H9 (cell line): ENCODE measurements around the gene CEP83. TPM values are rescaled to one million over a fixed set of nuclear protein-coding genes. Genes with fewer than 3 reads are reported as not detected.
"Not testable (repeated sequence)": the region's sequence is repeated elsewhere in the genome, so short reads cannot be mapped to it uniquely, and the experiment has no call there.

Experiments
- DNase-seq: peaks from one replicate; pipeline ENCODE4 v3.0.0-alpha.2; 2017
- H2AFZ ChIP-seq: one replicate; pipeline ENCODE4 v1.6.1; 2013; ENCODE audit warnings: mild to moderate bottlenecking, low read length, control low read depth, moderate library complexity
- H2AK5ac ChIP-seq: 2 replicates; pipeline ENCODE4 v1.6.1; 2013; ENCODE audit warnings: low read length, control low read depth, mixed read lengths; ENCODE audit not compliant: insufficient read length
- H2BK120ac ChIP-seq: one replicate; pipeline ENCODE4 v1.6.1; 2013; ENCODE audit warnings: low read depth, mild to moderate bottlenecking, low read length, control low read depth, inconsistent platforms; ENCODE audit not compliant: poor library complexity, severe bottlenecking
- H2BK12ac ChIP-seq: 2 replicates; pipeline ENCODE4 v1.6.1; 2013; ENCODE audit warnings: low read length, control low read depth, mixed read lengths, low read depth; ENCODE audit not compliant: insufficient read length
- H2BK15ac ChIP-seq: 2 replicates; pipeline ENCODE4 v1.6.1; 2013; ENCODE audit warnings: low read depth, low read length, control low read depth
- H2BK20ac ChIP-seq: one replicate; pipeline ENCODE4 v1.6.1; 2013; ENCODE audit warnings: low read depth, mild to moderate bottlenecking, low read length, control low read depth, inconsistent platforms; ENCODE audit not compliant: poor library complexity, severe bottlenecking
- H2BK5ac ChIP-seq: 2 replicates; pipeline ENCODE4 v1.6.1; 2013; ENCODE audit warnings: low read length, control low read depth, mixed read lengths; ENCODE audit not compliant: insufficient read length
- H3K14ac ChIP-seq: 2 replicates; pipeline ENCODE4 v1.6.1; 2013; ENCODE audit warnings: low read length, control low read depth; ENCODE audit not compliant: insufficient read depth
- H3K18ac ChIP-seq: 2 replicates; pipeline ENCODE4 v1.6.1; 2013; ENCODE audit warnings: low read depth, mild to moderate bottlenecking, mixed read lengths, low read length, control low read depth; ENCODE audit not compliant: insufficient read length
- H3K23ac ChIP-seq: 2 replicates; pipeline ENCODE4 v1.6.1; 2013; ENCODE audit warnings: low read length, control low read depth, mixed read lengths, low read depth; ENCODE audit not compliant: insufficient read length
- H3K23me2 ChIP-seq: 2 replicates; pipeline ENCODE4 v1.6.1; 2013; ENCODE audit warnings: low read depth, mild to moderate bottlenecking, mixed read lengths, low read length, control low read depth; ENCODE audit not compliant: insufficient read length, poor library complexity, severe bottlenecking
- H3K27ac ChIP-seq: 2 replicates; pipeline ENCODE4 v1.5.1; 2013; ENCODE audit warnings: low read length, control low read depth, mixed read lengths, low read depth; ENCODE audit not compliant: insufficient read length
- H3K27me3 ChIP-seq: 2 replicates; pipeline ENCODE4 v1.6.1; 2013; ENCODE audit warnings: low read length, control low read depth, inconsistent platforms; ENCODE audit not compliant: insufficient read depth
- H3K4ac ChIP-seq: 2 replicates; pipeline ENCODE4 v1.6.1; 2013; ENCODE audit warnings: low read depth, mild to moderate bottlenecking, control low read depth, inconsistent platforms, low read length, moderate library complexity
- H3K4me1 ChIP-seq: 2 replicates; pipeline ENCODE4 v1.6.1; 2013; ENCODE audit warnings: low read length, control low read depth, inconsistent platforms; ENCODE audit not compliant: insufficient read depth
- H3K4me2 ChIP-seq: 2 replicates; pipeline ENCODE4 v1.6.1; 2013; ENCODE audit warnings: low read length, control low read depth, mixed read lengths; ENCODE audit not compliant: insufficient read length, insufficient read depth
- H3K56ac ChIP-seq: 2 replicates; pipeline ENCODE4 v1.6.1; 2013; ENCODE audit warnings: low read depth, mild to moderate bottlenecking, mixed read lengths, low read length, control low read depth; ENCODE audit not compliant: insufficient read length
- H3K79me1 ChIP-seq: 2 replicates; pipeline ENCODE4 v1.6.1; 2013; ENCODE audit warnings: low read depth, mild to moderate bottlenecking, moderate library complexity, low read length, control low read depth, inconsistent platforms; ENCODE audit not compliant: insufficient read depth, poor library complexity, severe bottlenecking
- H3K79me2 ChIP-seq: 2 replicates; pipeline ENCODE4 v1.6.1; 2013; ENCODE audit warnings: low read length, control low read depth, inconsistent platforms; ENCODE audit not compliant: insufficient read depth
- H3K9ac ChIP-seq: 2 replicates; pipeline ENCODE4 v1.6.1; 2013; ENCODE audit warnings: low read length, control low read depth, mixed read lengths; ENCODE audit not compliant: insufficient read length; ENCODE audit errors: extremely low read depth
- H3K9me3 ChIP-seq: one replicate; pipeline ENCODE4 v1.6.1; 2013; ENCODE audit warnings: low read depth, low read length, inconsistent platforms; ENCODE audit not compliant: control insufficient read depth
- H3T11ph ChIP-seq: one replicate; pipeline ENCODE4 v1.6.1; 2013; ENCODE audit warnings: mild to moderate bottlenecking, low read length, control low read depth, inconsistent platforms
- H4K20me1 ChIP-seq: one replicate; pipeline ENCODE4 v1.6.1; 2013; ENCODE audit not compliant: control insufficient read depth, insufficient read length, insufficient read depth
- H4K5ac ChIP-seq: 2 replicates; pipeline ENCODE4 v1.6.1; 2013; ENCODE audit warnings: low read depth, mild to moderate bottlenecking, mixed read lengths, low read length, control low read depth; ENCODE audit not compliant: insufficient read length
- H4K8ac ChIP-seq: replicated peaks from 2 replicates; pipeline ENCODE4 v1.6.1; 2013; ENCODE audit warnings: low read length, control low read depth, mixed read lengths, low read depth; ENCODE audit not compliant: insufficient read length
- H4K91ac ChIP-seq: 2 replicates; pipeline ENCODE4 v1.6.1; 2013; ENCODE audit warnings: low read depth, mild to moderate bottlenecking, moderate library complexity, mixed read lengths, low read length, control low read depth; ENCODE audit not compliant: insufficient read length
- H3K27ac Mint-ChIP-seq, 3 experiments: 2 replicates in 2 of 3; 3 replicates in 1 of 3; pipeline ENCODE4 v1.8.0; 2020 to 2021; ENCODE audit warnings: mixed read lengths in 3 of 3, mild to moderate bottlenecking in 1 of 3, moderate library complexity in 1 of 3
- H3K27me3 Mint-ChIP-seq: 2 replicates; pipeline ENCODE4 v1.8.0; 2021; ENCODE audit warnings: low read depth, mild to moderate bottlenecking, moderate library complexity, mixed read lengths
- H3K36me3 Mint-ChIP-seq, 3 experiments: 2 replicates in 2 of 3; 3 replicates in 1 of 3; pipeline ENCODE4 v1.8.0; 2020 to 2021; ENCODE audit warnings: low read depth in 3 of 3, mixed read lengths in 3 of 3; ENCODE audit not compliant: insufficient read depth in 1 of 3
- H3K4me1 Mint-ChIP-seq, 2 experiments: 2 replicates each; pipeline ENCODE4 v1.8.0; 2020; ENCODE audit warnings: mixed read lengths in 2 of 2
- H3K4me3 Mint-ChIP-seq, 2 experiments: 2 replicates in 1 of 2; 3 replicates in 1 of 2; pipeline ENCODE4 v1.8.0; 2020 to 2021; ENCODE audit warnings: mild to moderate bottlenecking in 2 of 2, mixed read lengths in 2 of 2, moderate library complexity in 1 of 2
- H3K9me3 Mint-ChIP-seq, 2 experiments: 2 replicates in 1 of 2; 3 replicates in 1 of 2; pipeline ENCODE4 v1.8.0; 2020; ENCODE audit warnings: mild to moderate bottlenecking in 2 of 2, mixed read lengths in 2 of 2, moderate library complexity in 1 of 2
- WGBS: extraction: QIAGEN DNeasy Blood & Tissue Kit; methylation state at CpG from one replicate; pipeline ENCODE4 v1.1.7; 2013; ENCODE audit warnings: missing lambda C conversion rate, low lambda C conversion rate, mixed read lengths; ENCODE audit not compliant: insufficient read length; ENCODE audit errors: extremely low coverage; 5-methylcytosine and 5-hydroxymethylcytosine counted together
- total RNA-seq: library from RNA; stranded (reverse); gene quantifications from 2 replicates; pipeline ENCODE4 v1.2.1, GENCODE V29; 2021
- TF ChIP-seq, protein P1 (sequence below): fragments of 200-600 bp; sonication (generic); conservative IDR thresholded peaks from 3 replicates; pipeline ENCODE4 v1.8.0; 2021; ENCODE audit warnings: antibody characterized with exemption, mild to moderate bottlenecking

The CEP83 gene
- total RNA-seq, 1 experiment from 2014 or later: 26.5 TPM

DNA sequence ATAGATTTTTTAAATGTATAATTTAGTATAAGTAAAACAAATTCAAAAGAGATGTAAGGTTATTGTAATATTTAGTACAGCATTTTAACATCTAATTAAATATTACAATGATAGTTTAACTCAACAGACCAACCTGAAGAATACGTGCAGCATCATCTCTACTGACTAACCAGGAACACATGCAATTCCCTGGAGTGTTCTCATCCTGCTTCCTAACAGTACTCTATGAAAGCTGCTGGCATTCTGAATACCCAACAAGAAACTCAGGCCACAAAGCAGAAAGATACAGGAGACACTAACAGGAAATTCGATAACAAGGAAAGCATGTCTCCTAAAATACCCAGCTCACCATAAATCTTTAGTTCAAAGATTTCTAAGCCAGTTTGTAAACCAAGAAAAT lies 58.3 kb downstream of the CEP83 start:
- H3K9me3 ChIP-seq: peaks cover 10% of the 10 kb centered on the region
- H3K36me3 Mint-ChIP-seq: peaks cover 35 to 45% (median 41%) of the 10 kb centered on the region in 3 experiments
- no CpG with 5 or more reads among the region's 2 CpGs for WGBS
- H4K20me1 ChIP-seq: no peaks in the 10 kb centered on the region
- no peak overlapping the region for H3K27ac ChIP-seq
- no peak overlapping the region for H3K18ac ChIP-seq
- H3K23me2 ChIP-seq: no peaks in the 10 kb centered on the region
- no peak overlapping the region for H3K14ac ChIP-seq
- H3K27me3 ChIP-seq: no peaks in the 10 kb centered on the region
- H3K79me2 ChIP-seq: no peaks in the 10 kb centered on the region; the same call in 1 of the 2 replicates
- no peak overlapping the region for H3K27ac Mint-ChIP-seq
- no peak overlapping the region for H3T11ph ChIP-seq
- H3K56ac ChIP-seq: no peak overlapping the region
- no peak overlapping the region for H3K4me2 ChIP-seq
- H4K5ac ChIP-seq: no peak overlapping the region
- H2BK20ac ChIP-seq: no peak overlapping the region
- no peak overlapping the region for H2BK5ac ChIP-seq
- H4K91ac ChIP-seq: no peak overlapping the region
- H3K9ac ChIP-seq: no peak overlapping the region
- no peak for DNase-seq
- TF ChIP-seq, protein P1, sequence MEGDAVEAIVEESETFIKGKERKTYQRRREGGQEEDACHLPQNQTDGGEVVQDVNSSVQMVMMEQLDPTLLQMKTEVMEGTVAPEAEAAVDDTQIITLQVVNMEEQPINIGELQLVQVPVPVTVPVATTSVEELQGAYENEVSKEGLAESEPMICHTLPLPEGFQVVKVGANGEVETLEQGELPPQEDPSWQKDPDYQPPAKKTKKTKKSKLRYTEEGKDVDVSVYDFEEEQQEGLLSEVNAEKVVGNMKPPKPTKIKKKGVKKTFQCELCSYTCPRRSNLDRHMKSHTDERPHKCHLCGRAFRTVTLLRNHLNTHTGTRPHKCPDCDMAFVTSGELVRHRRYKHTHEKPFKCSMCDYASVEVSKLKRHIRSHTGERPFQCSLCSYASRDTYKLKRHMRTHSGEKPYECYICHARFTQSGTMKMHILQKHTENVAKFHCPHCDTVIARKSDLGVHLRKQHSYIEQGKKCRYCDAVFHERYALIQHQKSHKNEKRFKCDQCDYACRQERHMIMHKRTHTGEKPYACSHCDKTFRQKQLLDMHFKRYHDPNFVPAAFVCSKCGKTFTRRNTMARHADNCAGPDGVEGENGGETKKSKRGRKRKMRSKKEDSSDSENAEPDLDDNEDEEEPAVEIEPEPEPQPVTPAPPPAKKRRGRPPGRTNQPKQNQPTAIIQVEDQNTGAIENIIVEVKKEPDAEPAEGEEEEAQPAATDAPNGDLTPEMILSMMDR: no peak
- H3K9me3 Mint-ChIP-seq: peaks cover 17 to 19% of the 10 kb centered on the region in 2 experiments
- H3K4ac ChIP-seq: no peak overlapping the region
- H3K27me3 Mint-ChIP-seq: no peaks in the 10 kb centered on the region
- no peak overlapping the region for H3K23ac ChIP-seq
- H2BK120ac ChIP-seq: no peak overlapping the region
- H2BK15ac ChIP-seq: no peak overlapping the region
- H2AK5ac ChIP-seq: no peak overlapping the region
- no peak overlapping the region for H3K4me3 Mint-ChIP-seq
- H2AFZ ChIP-seq: no peak overlapping the region
- no peak overlapping the region for H4K8ac ChIP-seq
- no peak overlapping the region for H2BK12ac ChIP-seq
- H3K4me1 Mint-ChIP-seq: peaks cover 5 to 9% of the 10 kb centered on the region in 2 experiments
- no peaks in the 10 kb centered on the region for H3K4me1 ChIP-seq
- no peaks in the 10 kb centered on the region for H3K79me1 ChIP-seq

DNA sequence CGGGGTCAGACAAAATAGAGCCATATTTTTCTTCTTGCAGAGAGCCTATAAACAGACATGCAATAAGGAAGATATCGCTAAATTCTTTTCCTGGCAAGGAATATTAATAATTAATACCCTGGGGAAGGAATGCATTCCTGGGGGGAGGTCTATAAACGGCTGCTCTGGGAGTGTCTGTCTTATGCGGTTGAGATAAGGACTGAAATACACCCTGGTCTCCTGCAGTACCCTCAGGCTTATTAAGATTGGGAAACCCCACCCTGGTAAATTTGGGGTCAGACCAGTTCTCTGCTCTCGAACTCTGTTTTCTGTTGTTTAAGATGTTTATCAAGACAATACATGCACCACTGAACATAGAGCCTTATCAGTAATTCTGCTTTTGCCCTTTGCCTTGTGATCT lies 61.0 kb downstream of the CEP83 start:
- not testable (repeated sequence) for DNase-seq, H3K79me1 ChIP-seq, H3K4ac ChIP-seq, H3K9ac ChIP-seq, H3K4me2 ChIP-seq, H3K4me3 Mint-ChIP-seq, H2BK20ac ChIP-seq, H3K4me1 Mint-ChIP-seq, H3K27me3 Mint-ChIP-seq, H3K27ac Mint-ChIP-seq, H3K18ac ChIP-seq, H4K8ac ChIP-seq, H3K4me1 ChIP-seq, H3K27ac ChIP-seq, H2BK120ac ChIP-seq, H3K9me3 ChIP-seq, H3K27me3 ChIP-seq, H3K23me2 ChIP-seq, H4K20me1 ChIP-seq, H2BK5ac ChIP-seq, H3K79me2 ChIP-seq, H2BK12ac ChIP-seq, H3K56ac ChIP-seq, H4K91ac ChIP-seq, H3T11ph ChIP-seq, H4K5ac ChIP-seq, H2BK15ac ChIP-seq, H3K23ac ChIP-seq, H2AK5ac ChIP-seq, H3K14ac ChIP-seq, H2AFZ ChIP-seq
- WGBS: no CpG with 5 or more reads among the region's 5 CpGs
- Mint-ChIP-seq H3K36me3 (peaks cover 44 to 54% (median 45%) of the 10 kb centered on the region in 3 experiments), H3K9me3 (peaks cover 17 to 26% of the 10 kb centered on the region in 2 experiments)
